ENCODE data around the gene EDAR. TPM values are rescaled to one million over a fixed set of nuclear protein-coding genes. Genes with fewer than 3 reads are reported as not detected.

EDAR gene
- total RNA-seq, 1 donor from 2014 or later = 5.1 TPM

- H3K36me3 Mint-ChIP-seq = peaks cover 3% of the 10 kb centered on the region
These were observed 40.6 kb upstream of the EDAR start for GRCh38 chr2:109029490-109030201.

DNA sequence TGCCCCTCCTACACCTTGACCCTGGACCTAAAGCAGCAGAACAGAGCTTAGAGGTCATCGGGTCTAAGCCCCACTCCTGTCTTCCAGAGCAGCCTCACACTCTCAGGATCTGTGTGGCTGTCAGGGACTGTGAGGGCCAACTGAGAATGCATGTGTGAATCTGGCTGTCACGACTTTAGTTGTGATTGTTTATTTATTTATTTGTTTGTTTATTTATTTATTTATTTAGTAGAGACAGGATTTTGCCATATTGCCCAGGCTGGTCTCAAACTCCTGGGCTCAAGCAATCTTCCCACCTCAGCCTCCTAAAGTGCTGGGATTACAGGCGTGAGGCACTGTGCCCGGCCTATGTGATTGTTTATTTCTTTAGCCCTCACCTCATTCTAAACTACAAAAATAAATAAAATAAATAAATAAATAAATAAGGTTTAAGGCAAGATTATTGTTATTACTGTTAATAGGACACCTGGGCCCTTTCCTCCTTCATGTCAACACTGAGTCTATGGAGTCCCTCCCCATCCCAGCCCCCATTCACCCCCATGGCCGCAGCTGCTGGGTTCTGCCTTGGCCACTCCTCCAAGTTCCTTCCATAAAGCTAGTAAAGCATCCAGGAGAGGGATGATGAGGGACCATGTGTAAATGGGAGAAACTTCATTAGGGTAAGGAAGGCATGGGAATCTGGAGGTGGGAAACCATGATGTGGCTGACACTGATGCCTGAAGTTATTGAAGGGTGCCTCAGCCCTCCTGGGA is 39.9 kb upstream of the EDAR start:
- Mint-ChIP-seq H3K4me1 (ENCODE audit: unreplicated experiment) (peaks cover 31% of the 10 kb centered on the region), H3K4me3 (no peak overlapping the region), H3K27ac (no peak overlapping the region), H3K9me3 (no peaks in the 10 kb centered on the region), H3K27me3 (peaks cover 4% of the 10 kb centered on the region), H3K36me3 (peaks cover 3% of the 10 kb centered on the region)
- TF ChIP-seq, protein P1, sequence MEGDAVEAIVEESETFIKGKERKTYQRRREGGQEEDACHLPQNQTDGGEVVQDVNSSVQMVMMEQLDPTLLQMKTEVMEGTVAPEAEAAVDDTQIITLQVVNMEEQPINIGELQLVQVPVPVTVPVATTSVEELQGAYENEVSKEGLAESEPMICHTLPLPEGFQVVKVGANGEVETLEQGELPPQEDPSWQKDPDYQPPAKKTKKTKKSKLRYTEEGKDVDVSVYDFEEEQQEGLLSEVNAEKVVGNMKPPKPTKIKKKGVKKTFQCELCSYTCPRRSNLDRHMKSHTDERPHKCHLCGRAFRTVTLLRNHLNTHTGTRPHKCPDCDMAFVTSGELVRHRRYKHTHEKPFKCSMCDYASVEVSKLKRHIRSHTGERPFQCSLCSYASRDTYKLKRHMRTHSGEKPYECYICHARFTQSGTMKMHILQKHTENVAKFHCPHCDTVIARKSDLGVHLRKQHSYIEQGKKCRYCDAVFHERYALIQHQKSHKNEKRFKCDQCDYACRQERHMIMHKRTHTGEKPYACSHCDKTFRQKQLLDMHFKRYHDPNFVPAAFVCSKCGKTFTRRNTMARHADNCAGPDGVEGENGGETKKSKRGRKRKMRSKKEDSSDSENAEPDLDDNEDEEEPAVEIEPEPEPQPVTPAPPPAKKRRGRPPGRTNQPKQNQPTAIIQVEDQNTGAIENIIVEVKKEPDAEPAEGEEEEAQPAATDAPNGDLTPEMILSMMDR (conservative IDR thresholded peaks at IDR 0.05) = no peak
- DNase-seq (ENCODE audit: extremely low spot score, unreplicated experiment) = no peak

More at GRCh38 chr2:109029490-109030201, 40.6 kb upstream of the EDAR start:
- Mint-ChIP-seq H3K4me1 (ENCODE audit: unreplicated experiment) (peaks cover 31% of the 10 kb centered on the region), H3K4me3 (no peak overlapping the region), H3K27ac (peak overlapping the region; percentile 29), H3K27me3 (peaks cover 4% of the 10 kb centered on the region), H3K9me3 (no peaks in the 10 kb centered on the region)
- TF ChIP-seq, protein P1 (conservative IDR thresholded peaks at IDR 0.05) = no peak
- no peak for DNase-seq (ENCODE audit: extremely low spot score, unreplicated experiment)

DNA sequence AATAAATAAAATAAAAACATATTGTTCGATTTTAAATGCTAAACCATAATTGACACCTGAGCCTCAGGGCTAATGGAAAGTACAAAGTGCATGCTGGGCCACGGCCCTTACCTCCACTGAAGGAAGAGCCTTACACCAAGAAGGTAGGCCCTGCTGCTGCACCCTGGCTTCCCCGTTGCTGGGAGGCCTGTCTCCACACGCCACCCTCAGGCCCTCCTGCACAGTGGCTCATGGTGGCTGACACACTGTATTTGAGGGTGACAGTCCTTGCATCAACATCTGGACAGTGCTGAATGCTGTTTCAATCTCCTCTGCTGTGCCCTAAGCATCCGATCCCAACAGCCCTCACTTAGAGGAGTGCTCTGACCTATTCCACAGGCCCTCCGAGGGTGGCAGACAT is 39.3 kb upstream of the EDAR start:
- peaks cover 2% of the 10 kb centered on the region for H3K36me3 Mint-ChIP-seq
- no peak overlapping the region for H3K27ac Mint-ChIP-seq
- peaks cover 30% of the 10 kb centered on the region for H3K4me1 Mint-ChIP-seq (ENCODE audit: unreplicated experiment)
- TF ChIP-seq, protein P1 (conservative IDR thresholded peaks at IDR 0.05) = no peak
- H3K27me3 Mint-ChIP-seq = peaks cover 4% of the 10 kb centered on the region
- H3K9me3 Mint-ChIP-seq = no peaks in the 10 kb centered on the region
- H3K4me3 Mint-ChIP-seq = no peak overlapping the region
- DNase-seq (ENCODE audit: extremely low spot score, unreplicated experiment) = no peak

DNA sequence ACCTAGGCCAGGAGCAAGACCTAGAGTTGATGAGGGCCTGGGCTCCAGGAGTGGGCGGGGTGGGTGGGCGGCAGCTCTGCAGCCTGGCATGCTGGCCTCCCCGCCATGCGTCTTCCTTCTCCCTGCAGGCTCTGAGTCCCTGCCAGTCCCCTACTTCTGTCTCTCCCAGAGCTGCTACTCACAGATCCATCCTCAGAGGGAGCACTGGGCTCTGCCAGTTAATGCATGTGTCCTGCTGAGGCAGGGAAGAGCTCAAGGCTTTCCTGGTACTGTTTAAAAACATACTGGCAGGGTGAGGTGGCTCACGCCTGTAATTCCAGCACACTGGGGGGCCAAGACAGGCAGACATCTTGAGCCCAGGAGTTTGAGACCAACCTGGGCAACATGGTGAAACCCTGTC is 38.7 kb upstream of the EDAR start:
- H3K4me3 Mint-ChIP-seq = no peak overlapping the region
- TF ChIP-seq, protein P1 (conservative IDR thresholded peaks at IDR 0.05) = no peak
- H3K4me1 Mint-ChIP-seq (ENCODE audit: unreplicated experiment) = peaks cover 27% of the 10 kb centered on the region
- no peaks in the 10 kb centered on the region for H3K36me3 Mint-ChIP-seq
- H3K9me3 Mint-ChIP-seq = no peaks in the 10 kb centered on the region
- H3K27me3 Mint-ChIP-seq = peaks cover 4% of the 10 kb centered on the region
- no peak for DNase-seq (ENCODE audit: extremely low spot score, unreplicated experiment)
- no peak overlapping the region for H3K27ac Mint-ChIP-seq

DNA sequence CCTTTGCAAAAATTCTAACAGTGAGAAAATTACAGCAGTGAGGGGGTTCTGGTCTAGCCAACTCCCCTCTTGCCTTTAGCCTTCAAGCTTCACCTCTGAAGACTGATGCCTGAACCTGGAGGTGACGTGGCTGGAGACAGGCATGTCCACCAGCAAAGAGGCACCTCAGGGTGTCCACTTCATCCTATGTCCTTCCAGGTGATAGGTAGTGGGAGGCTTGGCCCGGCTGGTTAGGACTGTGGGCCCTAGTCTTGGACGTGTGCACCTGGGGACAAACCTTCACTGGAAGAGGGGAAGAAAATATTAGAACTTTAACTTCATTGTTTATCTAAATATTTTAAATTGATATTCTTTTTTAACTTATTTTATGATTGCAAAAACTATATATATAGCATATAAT is 35.5 kb upstream of the EDAR start:
- H3K27ac Mint-ChIP-seq = no peak overlapping the region
- TF ChIP-seq, protein P1 (conservative IDR thresholded peaks at IDR 0.05) = no peak
- H3K9me3 Mint-ChIP-seq = no peaks in the 10 kb centered on the region
- H3K36me3 Mint-ChIP-seq = no peaks in the 10 kb centered on the region
- peaks cover 24% of the 10 kb centered on the region for H3K4me1 Mint-ChIP-seq (ENCODE audit: unreplicated experiment)
- DNase-seq (ENCODE audit: extremely low spot score, unreplicated experiment) = no peak
- H3K27me3 Mint-ChIP-seq = no peaks in the 10 kb centered on the region
- no peak overlapping the region for H3K4me3 Mint-ChIP-seq
